Endodermal cell (in vitro differentiated cells): Measurements from ENCODE around the gene SLC16A3. TPM values are rescaled to one million over a fixed set of nuclear protein-coding genes. Genes with fewer than 3 reads are reported as not detected.

Experiments used
- DNase-seq: peaks from one replicate; pipeline ENCODE4 v3.0.0-alpha.2; 2017
- H3K27ac ChIP-seq: 2 replicates; pipeline ENCODE4 v1.5.1; 2013; ENCODE audit warnings: mild to moderate bottlenecking, low read depth, low read length, moderate library complexity
- H3K27me3 ChIP-seq: 2 replicates; pipeline ENCODE4 v1.6.1; 2013; ENCODE audit warnings: mild to moderate bottlenecking, low read length, moderate library complexity; ENCODE audit not compliant: insufficient read depth, control insufficient read depth, poor library complexity, severe bottlenecking
- H3K36me3 ChIP-seq: 2 replicates; pipeline ENCODE4 v1.7.0; 2013; ENCODE audit warnings: mild to moderate bottlenecking, low read length, moderate library complexity; ENCODE audit not compliant: control insufficient read depth, insufficient read depth
- H3K4me1 ChIP-seq: one replicate; pipeline ENCODE4 v1.7.0; 2013; ENCODE audit warnings: low read length; ENCODE audit not compliant: control insufficient read depth, insufficient read depth
- H3K4me3 ChIP-seq: 2 replicates; pipeline ENCODE4 v1.5.1; 2013; ENCODE audit warnings: mild to moderate bottlenecking, low read length, moderate library complexity
- H3K9ac ChIP-seq: 2 replicates; pipeline ENCODE4 v1.6.1; 2013; ENCODE audit warnings: mild to moderate bottlenecking, low read length, moderate library complexity; ENCODE audit not compliant: poor library complexity, severe bottlenecking; ENCODE audit errors: extremely low read depth
- H3K9me3 ChIP-seq: 2 replicates; pipeline ENCODE4 v1.6.1; 2013; ENCODE audit warnings: mild to moderate bottlenecking, low read length, moderate library complexity; ENCODE audit not compliant: control insufficient read depth
- H3K27ac Mint-ChIP-seq: 2 replicates; pipeline ENCODE4 v1.8.0; 2020; ENCODE audit warnings: mixed read lengths
- H3K27me3 Mint-ChIP-seq: 2 replicates; pipeline ENCODE4 v1.8.0; 2021; ENCODE audit warnings: mild to moderate bottlenecking, mixed read lengths; ENCODE audit not compliant: insufficient read depth
- H3K36me3 Mint-ChIP-seq: 2 replicates; pipeline ENCODE4 v1.8.0; 2020; ENCODE audit warnings: low read depth, mixed read lengths
- H3K4me1 Mint-ChIP-seq: 2 replicates; pipeline ENCODE4 v1.8.0; 2020; ENCODE audit warnings: mixed read lengths
- H3K4me3 Mint-ChIP-seq: 2 replicates; pipeline ENCODE4 v1.8.0; 2020; ENCODE audit warnings: mild to moderate bottlenecking, moderate library complexity, mixed read lengths
- H3K9me3 Mint-ChIP-seq: 2 replicates; pipeline ENCODE4 v1.8.0; 2020; ENCODE audit warnings: mild to moderate bottlenecking, mixed read lengths
- WGBS, 2 experiments: methylation state at CpG; one replicate each; pipeline versions ENCODE4 v1.1.5 to v1.1.7; 2013; ENCODE audit warnings: missing lambda C conversion rate in 2 of 2, mixed read lengths in 1 of 2; ENCODE audit not compliant: insufficient coverage in 1 of 2, insufficient read length in 1 of 2; 5-methylcytosine and 5-hydroxymethylcytosine counted together
- total RNA-seq, 2 donors: library from RNA; stranded (reverse); fragmentation: NEBNext Ultra II Directional in 1 of 2; extraction: Animal tissue kit (Norgen Biotek cat#: 25700) in 1 of 2; gene quantifications; 2 replicates in 1 of 2; 3 replicates in 1 of 2; pipeline ENCODE4 v1.2.1, GENCODE V29; 2021
- TF ChIP-seq, protein P1 (sequence below): fragments of 200-600 bp; sonication (generic); conservative IDR thresholded peaks from 2 replicates; pipeline ENCODE4 v1.5.0; 2021; ENCODE audit warnings: antibody characterized with exemption, mild to moderate bottlenecking

Gene SLC16A3
- total RNA-seq, 2 donors from 2014 or later = 31.8 to 39.7 TPM

GRCh38 chr17:82278786-82279391 lies 50.0 kb downstream of the SLC16A3 start:
- no peak overlapping the region for H3K27ac ChIP-seq
- H3K9ac ChIP-seq = no peak overlapping the region
- peaks cover 2% of the 10 kb centered on the region for H3K9me3 Mint-ChIP-seq
- peaks cover 17% of the 10 kb centered on the region for H3K4me1 ChIP-seq
- no peaks in the 10 kb centered on the region for H3K36me3 Mint-ChIP-seq
- H3K27me3 Mint-ChIP-seq = peaks cover 61% of the 10 kb centered on the region
- no peaks in the 10 kb centered on the region for H3K9me3 ChIP-seq
- no peak overlapping the region for H3K4me3 ChIP-seq
- H3K4me1 Mint-ChIP-seq = peaks cover 19% of the 10 kb centered on the region
- DNase-seq = peak; percentile 78
- TF ChIP-seq, protein P1, sequence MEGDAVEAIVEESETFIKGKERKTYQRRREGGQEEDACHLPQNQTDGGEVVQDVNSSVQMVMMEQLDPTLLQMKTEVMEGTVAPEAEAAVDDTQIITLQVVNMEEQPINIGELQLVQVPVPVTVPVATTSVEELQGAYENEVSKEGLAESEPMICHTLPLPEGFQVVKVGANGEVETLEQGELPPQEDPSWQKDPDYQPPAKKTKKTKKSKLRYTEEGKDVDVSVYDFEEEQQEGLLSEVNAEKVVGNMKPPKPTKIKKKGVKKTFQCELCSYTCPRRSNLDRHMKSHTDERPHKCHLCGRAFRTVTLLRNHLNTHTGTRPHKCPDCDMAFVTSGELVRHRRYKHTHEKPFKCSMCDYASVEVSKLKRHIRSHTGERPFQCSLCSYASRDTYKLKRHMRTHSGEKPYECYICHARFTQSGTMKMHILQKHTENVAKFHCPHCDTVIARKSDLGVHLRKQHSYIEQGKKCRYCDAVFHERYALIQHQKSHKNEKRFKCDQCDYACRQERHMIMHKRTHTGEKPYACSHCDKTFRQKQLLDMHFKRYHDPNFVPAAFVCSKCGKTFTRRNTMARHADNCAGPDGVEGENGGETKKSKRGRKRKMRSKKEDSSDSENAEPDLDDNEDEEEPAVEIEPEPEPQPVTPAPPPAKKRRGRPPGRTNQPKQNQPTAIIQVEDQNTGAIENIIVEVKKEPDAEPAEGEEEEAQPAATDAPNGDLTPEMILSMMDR = no peak
- H3K27ac Mint-ChIP-seq = peak overlapping the region; percentile 27
- WGBS, 2 experiments = 68 to 91% methylated on average over 11 to 16 of the region's 16 CpGs
- H3K36me3 ChIP-seq = no peaks in the 10 kb centered on the region
- H3K27me3 ChIP-seq = no peaks in the 10 kb centered on the region
- H3K4me3 Mint-ChIP-seq = no peak overlapping the region

DNA sequence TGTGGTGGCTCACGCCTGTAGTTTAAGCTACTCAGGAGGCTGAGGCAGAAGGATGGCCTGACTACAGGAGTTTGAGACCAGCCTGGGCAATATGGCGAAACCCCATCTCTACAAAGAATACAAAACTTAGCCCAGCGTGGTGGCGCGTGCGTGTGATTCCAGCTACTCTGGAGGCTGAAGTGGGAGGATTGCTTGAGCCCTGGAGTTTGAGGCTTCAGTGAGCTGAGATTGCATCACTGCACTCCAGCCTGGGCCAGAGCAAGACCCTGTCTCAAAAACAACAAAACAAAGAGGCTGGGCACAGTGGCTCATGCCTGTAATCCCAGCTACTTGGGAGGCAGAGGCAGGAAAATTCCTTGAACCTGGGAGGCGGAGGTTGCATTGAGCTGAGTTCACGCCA lies 51.7 kb downstream of the SLC16A3 start:
- Histone ChIP-seq H3K27ac (no peak overlapping the region), H3K9me3 (no peaks in the 10 kb centered on the region), H3K36me3 (no peaks in the 10 kb centered on the region), H3K9ac (no peak overlapping the region), H3K27me3 (no peaks in the 10 kb centered on the region), H3K4me3 (no peak overlapping the region), H3K4me1 (peaks cover 12% of the 10 kb centered on the region)
- H3K4me1 Mint-ChIP-seq = peaks cover 19% of the 10 kb centered on the region
- no peak overlapping the region for H3K4me3 Mint-ChIP-seq
- H3K27me3 Mint-ChIP-seq = peaks cover 46% of the 10 kb centered on the region
- 89 to 96% methylated on average over 7 to 8 of the region's 8 CpGs for WGBS, 2 experiments
- TF ChIP-seq, protein P1 = no peak
- H3K27ac Mint-ChIP-seq = no peak overlapping the region
- peaks cover 2% of the 10 kb centered on the region for H3K9me3 Mint-ChIP-seq
- no peaks in the 10 kb centered on the region for H3K36me3 Mint-ChIP-seq
- DNase-seq = no peak

- no peaks in the 10 kb centered on the region for H3K36me3 Mint-ChIP-seq
- peaks cover 2% of the 10 kb centered on the region for H3K9me3 Mint-ChIP-seq
- DNase-seq = peak; percentile 61
- H3K9me3 ChIP-seq = no peaks in the 10 kb centered on the region
- H3K27ac ChIP-seq = no peak overlapping the region
- no peak overlapping the region for H3K4me3 ChIP-seq
- no peaks in the 10 kb centered on the region for H3K27me3 ChIP-seq
- peaks cover 44% of the 10 kb centered on the region for H3K27me3 Mint-ChIP-seq
- TF ChIP-seq, protein P1 = no peak
- no peak overlapping the region for H3K9ac ChIP-seq
- H3K27ac Mint-ChIP-seq = no peak overlapping the region
- peaks cover 12% of the 10 kb centered on the region for H3K4me1 ChIP-seq
- 88 to 89% methylated on average over 3 to 7 of the region's 7 CpGs for WGBS, 2 experiments
- H3K4me3 Mint-ChIP-seq = no peak overlapping the region
- peaks cover 19% of the 10 kb centered on the region for H3K4me1 Mint-ChIP-seq
- H3K36me3 ChIP-seq = no peaks in the 10 kb centered on the region
Measured at GRCh38 chr17:82281076-82281475, 52.2 kb downstream of the SLC16A3 start.
